ENCODE results near the gene THEMIS.

- TF ChIP-seq CTCF (conservative IDR thresholded peaks at IDR 0.05 in 1 of 2, IDR thresholded peaks at IDR 0.05 in 1 of 2; ENCODE audit: extremely low read depth in 1 of 2, insufficient read depth in 1 of 2, low read depth in 1 of 2, low read length in 2 of 2) (no peak), EZH2 (IDR thresholded peaks at IDR 0.05; ENCODE audit: borderline replicate concordance, low read length) (no peak)
Observed at GRCh38 chr6:127866766-127867165, 34.1 kb downstream of the THEMIS start.
